ENCODE measurements around the gene FADS6. TPM values are rescaled to one million over a fixed set of nuclear protein-coding genes. Genes with fewer than 3 reads are reported as not detected.

Gene FADS6
- polyA plus RNA-seq, 3 donors, result not detected

DNA sequence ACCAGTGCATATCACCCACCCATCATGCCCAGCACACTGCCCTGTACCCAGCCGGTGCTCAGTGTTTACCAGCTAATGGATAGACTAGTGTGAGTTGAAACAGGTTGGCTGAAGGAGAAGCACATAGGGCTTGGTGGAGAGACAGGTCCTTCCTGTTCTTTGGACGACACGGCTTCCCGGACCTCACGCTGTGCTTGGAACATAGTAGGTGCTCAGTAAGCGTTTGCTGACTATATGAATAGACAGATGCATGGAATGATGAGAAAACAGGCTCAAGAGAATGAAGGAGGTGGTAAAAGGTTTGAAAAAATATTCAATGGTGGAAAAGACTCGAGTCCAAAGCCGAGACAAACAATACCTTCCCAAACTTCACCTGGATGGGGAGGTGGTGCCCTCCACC, 6.8 kb upstream of the FADS6 start:
- Histone ChIP-seq H3K4me3 (replicated peaks in 1 of 3; ENCODE audit: low read depth in 2 of 3, low read length in 3 of 3) (no peak overlapping the region), H3K27me3 (ENCODE audit: control insufficient read depth in 2 of 2, insufficient read depth in 2 of 2, low read length in 2 of 2) (peaks cover 0 to 34% of the 10 kb centered on the region in 2 donors), H3K27ac (ENCODE audit: low read depth in 1 of 2, low read length in 2 of 2) (no peak overlapping the region), H3K9me3 (replicated peaks in 1 of 2; ENCODE audit: control insufficient read depth in 1 of 2, insufficient read depth in 1 of 2, low read length in 2 of 2) (no peaks in the 10 kb centered on the region), H4K20me1 (ENCODE audit: insufficient read depth, low read length) (no peaks in the 10 kb centered on the region), H3K9ac (ENCODE audit: insufficient read depth, low read length, poor library complexity, severe bottlenecking) (no peak overlapping the region), H3K4me2 (replicated peaks; ENCODE audit: extremely low read depth, low read length, poor library complexity, severe bottlenecking) (no peak overlapping the region), H3K36me3 (replicated peaks in 1 of 2; ENCODE audit: control insufficient read depth in 1 of 2, insufficient read depth in 2 of 2, low read length in 2 of 2) (no peaks in the 10 kb centered on the region), H3K79me2 (ENCODE audit: insufficient read depth, low read length) (no peaks in the 10 kb centered on the region), H3K4me1 (ENCODE audit: control insufficient read depth in 1 of 2, insufficient read depth in 2 of 2, low read length in 2 of 2) (no peaks in the 10 kb centered on the region), H2AFZ (ENCODE audit: insufficient read depth, low read depth, low read length, poor library complexity, severe bottlenecking) (no peak overlapping the region)
- no peaks in the 10 kb centered on the region for H3K36me3 Mint-ChIP-seq
- peaks cover 0 to 5% (median 0%) of the 10 kb centered on the region in 7 donors for H3K9me3 Mint-ChIP-seq
- H3K4me3 Mint-ChIP-seq, result no peak overlapping the region
- no peaks in the 10 kb centered on the region for H3K4me1 Mint-ChIP-seq
- no peak for DNase-seq
- TF ChIP-seq, protein P1, sequence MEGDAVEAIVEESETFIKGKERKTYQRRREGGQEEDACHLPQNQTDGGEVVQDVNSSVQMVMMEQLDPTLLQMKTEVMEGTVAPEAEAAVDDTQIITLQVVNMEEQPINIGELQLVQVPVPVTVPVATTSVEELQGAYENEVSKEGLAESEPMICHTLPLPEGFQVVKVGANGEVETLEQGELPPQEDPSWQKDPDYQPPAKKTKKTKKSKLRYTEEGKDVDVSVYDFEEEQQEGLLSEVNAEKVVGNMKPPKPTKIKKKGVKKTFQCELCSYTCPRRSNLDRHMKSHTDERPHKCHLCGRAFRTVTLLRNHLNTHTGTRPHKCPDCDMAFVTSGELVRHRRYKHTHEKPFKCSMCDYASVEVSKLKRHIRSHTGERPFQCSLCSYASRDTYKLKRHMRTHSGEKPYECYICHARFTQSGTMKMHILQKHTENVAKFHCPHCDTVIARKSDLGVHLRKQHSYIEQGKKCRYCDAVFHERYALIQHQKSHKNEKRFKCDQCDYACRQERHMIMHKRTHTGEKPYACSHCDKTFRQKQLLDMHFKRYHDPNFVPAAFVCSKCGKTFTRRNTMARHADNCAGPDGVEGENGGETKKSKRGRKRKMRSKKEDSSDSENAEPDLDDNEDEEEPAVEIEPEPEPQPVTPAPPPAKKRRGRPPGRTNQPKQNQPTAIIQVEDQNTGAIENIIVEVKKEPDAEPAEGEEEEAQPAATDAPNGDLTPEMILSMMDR (IDR thresholded peaks at IDR 0.05), result no peak
- 92% methylated on average over 5 of the region's 8 CpGs for WGBS (ENCODE audit: insufficient coverage)
- peaks cover 41 to 58% (median 42%) of the 10 kb centered on the region in 3 donors for H3K27me3 Mint-ChIP-seq (ENCODE audit: low read depth in 3 of 3)
- H3K27ac Mint-ChIP-seq, result no peak overlapping the region
- intact Hi-C loops (cut with micrococcal nuclease), result no loop called here

DNA sequence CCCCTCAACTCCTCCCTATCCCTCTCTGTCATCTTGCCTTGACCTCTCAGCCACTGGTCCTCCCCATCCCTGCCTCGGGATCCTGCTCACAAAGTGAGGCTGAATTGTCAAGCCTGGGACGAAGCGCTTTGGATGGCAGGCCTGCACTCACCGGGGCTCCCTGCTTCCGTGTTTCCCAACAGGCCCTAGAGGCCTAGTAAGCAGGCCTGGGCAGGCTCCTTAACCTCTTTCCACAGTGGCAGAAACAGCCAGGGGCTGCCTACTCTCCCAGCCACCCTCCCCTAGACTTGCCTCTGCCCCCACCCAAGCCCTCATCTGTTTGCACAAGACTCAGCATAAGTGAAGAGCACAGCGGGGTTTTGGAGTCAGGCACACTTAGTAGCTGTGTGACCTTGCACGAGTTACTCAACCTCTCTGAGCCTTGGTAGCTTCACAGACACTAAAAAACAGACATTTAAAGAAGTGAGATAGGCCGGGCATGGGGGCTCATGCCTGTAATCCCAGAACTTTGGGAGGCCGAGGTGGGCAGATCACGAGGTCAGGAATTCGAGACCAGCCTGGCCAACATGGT, 5.0 kb upstream of the FADS6 start:
- intact Hi-C loops (cut with micrococcal nuclease), result no loop called here
- Mint-ChIP-seq H3K9me3 (peaks cover 0 to 9% (median 3%) of the 10 kb centered on the region in 7 donors), H3K27me3 (ENCODE audit: low read depth in 3 of 3) (peaks cover 40 to 62% (median 50%) of the 10 kb centered on the region in 3 donors)

More for the DNA sequence above, 5.0 kb upstream of the FADS6 start:
- H3K4me3 Mint-ChIP-seq, result no peak overlapping the region
- Histone ChIP-seq H3K9me3 (replicated peaks in 1 of 2; ENCODE audit: control insufficient read depth in 1 of 2, insufficient read depth in 1 of 2, low read length in 2 of 2) (peaks cover 0 to 6% of the 10 kb centered on the region in 2 donors), H3K27ac (ENCODE audit: low read depth in 1 of 2, low read length in 2 of 2) (no peak overlapping the region), H3K4me3 (replicated peaks in 1 of 3; ENCODE audit: low read depth in 2 of 3, low read length in 3 of 3) (no peak overlapping the region), H3K36me3 (replicated peaks in 1 of 2; ENCODE audit: control insufficient read depth in 1 of 2, insufficient read depth in 2 of 2, low read length in 2 of 2) (no peaks in the 10 kb centered on the region), H3K9ac (ENCODE audit: insufficient read depth, low read length, poor library complexity, severe bottlenecking) (no peak overlapping the region), H3K4me2 (replicated peaks; ENCODE audit: extremely low read depth, low read length, poor library complexity, severe bottlenecking) (no peak overlapping the region), H3K27me3 (ENCODE audit: control insufficient read depth in 2 of 2, insufficient read depth in 2 of 2, low read length in 2 of 2) (peaks cover 13 to 43% of the 10 kb centered on the region in 2 donors), H4K20me1 (ENCODE audit: insufficient read depth, low read length) (no peaks in the 10 kb centered on the region), H3K4me1 (ENCODE audit: control insufficient read depth in 1 of 2, insufficient read depth in 2 of 2, low read length in 2 of 2) (peaks cover 0 to 3% of the 10 kb centered on the region in 2 donors), H2AFZ (ENCODE audit: insufficient read depth, low read depth, low read length, poor library complexity, severe bottlenecking) (no peak overlapping the region), H3K79me2 (ENCODE audit: insufficient read depth, low read length) (no peaks in the 10 kb centered on the region)
- TF ChIP-seq, protein P1 (IDR thresholded peaks at IDR 0.05), result no peak
- peaks cover 0 to 1% of the 10 kb centered on the region in 2 donors for H3K36me3 Mint-ChIP-seq
- H3K27ac Mint-ChIP-seq, result peak overlapping the region in 1 of 7 donors; percentile 56
- peaks cover 2% of the 10 kb centered on the region for H3K4me1 Mint-ChIP-seq
- WGBS (ENCODE audit: insufficient coverage), result 94% methylated on average over 7 of the region's 11 CpGs
- no peak for DNase-seq

Data from CD14-positive monocyte (primary cell).